ENCODE measurements around the gene GORAB.

GORAB gene

DNA sequence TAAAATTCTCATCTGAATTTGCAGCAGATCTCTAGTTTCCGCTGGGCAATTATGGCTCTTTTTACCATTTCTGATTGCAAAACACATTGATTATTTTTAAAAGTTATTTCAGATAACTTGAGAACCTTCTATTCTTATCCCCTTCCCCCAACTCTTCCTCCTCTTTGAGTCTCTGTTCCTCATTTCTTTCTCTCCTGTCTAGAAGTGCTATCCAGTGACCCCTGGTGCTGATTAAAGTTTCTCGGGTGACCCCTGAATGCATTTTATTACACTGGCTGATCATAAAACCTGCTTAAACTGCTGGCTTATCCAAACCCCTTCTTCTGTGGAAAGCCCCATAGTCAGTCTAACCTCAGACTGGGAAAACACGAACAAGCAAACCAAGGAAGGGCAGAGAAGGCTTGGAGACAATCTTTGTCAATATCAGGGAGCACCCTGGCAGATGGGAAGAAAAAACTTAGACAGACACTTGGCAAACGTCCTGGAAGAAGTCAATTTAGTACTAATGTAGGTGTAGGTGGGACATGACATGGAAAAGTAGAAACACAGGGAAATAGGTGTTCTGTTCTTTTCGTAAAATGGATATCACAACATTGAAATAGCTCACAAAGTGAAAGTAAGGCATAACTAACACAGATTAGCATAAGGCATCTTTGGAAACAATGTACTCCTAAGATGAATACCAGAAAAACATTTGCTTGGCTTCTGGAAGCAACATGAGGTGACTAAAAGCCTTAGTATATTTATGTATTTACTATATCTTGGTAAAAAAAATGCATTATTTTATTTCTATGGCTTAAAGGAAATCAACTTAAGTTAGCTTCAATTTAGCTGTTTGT lies 61.4 kb downstream of the GORAB start:
- DNase-seq: no peak

DNA sequence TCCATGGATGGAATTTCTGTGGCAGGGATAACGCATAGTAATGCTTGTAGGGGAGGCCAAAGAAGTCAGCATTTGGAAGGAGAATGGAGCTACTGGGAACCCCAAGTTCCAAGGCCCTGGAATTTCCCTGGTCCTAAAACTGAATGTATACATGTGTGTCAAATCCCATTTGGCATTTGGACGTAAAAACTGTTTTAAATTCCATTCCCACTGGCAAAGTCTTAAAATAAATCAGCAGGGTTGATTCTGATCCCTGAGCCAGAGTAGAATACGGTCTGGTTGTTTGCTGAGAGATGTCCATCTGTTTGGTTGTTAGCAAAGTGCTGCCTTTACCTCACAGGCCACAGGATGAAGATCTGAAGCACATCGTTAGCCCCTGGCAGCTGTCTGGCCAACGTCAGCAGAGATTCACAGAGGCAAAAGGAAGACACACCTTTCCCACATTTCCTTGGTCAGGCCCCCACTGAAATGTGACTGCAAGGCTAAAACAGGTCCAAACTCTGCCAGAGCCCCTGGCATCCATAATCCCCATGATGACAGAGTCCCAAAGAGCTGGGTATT lies 62.2 kb downstream of the GORAB start:
- no peak for DNase-seq

DNA sequence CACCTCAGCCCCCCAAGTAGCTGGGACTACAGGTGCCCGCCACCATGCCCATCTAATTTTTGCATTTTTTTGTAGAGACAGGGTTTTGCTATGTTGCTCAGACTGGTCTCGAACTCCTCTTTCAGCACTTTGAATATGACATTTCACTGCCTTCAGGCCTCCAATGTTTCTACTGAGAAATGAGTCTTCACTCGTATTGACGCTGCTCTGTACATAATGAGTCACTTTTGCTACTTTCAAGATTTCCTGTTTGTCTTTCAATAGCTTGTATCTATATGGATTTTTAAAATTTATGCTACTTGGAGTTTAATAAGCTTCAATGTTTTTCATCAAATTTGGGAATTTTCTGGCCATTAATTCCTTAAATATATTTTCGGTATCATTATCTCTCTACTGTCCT lies 64.7 kb downstream of the GORAB start:
- DNase-seq: no peak

DNA sequence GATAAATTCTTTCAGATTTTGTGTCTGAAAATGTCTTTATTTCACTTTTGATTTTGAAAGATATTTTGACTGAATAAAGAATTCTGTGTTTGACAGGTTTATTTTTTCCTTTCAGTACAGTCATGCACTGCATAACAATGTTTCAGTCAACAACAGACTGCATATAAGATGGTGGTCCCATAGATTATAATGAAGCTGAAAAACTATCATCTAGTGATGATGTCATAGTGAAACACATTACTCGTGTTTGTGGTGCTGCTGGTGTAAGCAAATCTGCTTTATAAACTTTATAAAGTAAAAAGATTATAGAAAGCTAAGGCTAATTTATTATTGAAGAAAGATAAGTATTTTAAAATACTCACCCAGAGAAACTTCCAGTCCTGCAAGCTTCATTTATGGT lies 66.7 kb downstream of the GORAB start:
- DNase-seq: no peak

DNA sequence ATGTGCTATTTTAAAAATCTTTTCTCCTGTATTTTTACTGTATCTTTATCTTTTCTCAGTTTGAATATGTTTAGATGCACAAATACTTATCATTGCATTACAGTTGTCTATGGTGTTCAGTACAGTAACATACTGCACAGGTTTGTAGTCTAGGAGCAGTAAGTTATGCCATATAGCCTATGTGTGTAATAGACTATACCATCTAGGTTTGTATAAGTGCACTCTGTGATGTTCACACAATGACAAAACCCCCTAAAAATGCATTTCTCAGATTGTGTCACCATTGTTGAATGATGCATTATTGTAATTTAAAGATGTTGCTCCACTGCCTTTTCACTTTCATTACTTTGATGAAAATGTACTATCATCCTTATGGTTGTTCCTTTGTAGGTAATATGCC lies 67.1 kb downstream of the GORAB start:
- peak; percentile 3 for DNase-seq

DNA sequence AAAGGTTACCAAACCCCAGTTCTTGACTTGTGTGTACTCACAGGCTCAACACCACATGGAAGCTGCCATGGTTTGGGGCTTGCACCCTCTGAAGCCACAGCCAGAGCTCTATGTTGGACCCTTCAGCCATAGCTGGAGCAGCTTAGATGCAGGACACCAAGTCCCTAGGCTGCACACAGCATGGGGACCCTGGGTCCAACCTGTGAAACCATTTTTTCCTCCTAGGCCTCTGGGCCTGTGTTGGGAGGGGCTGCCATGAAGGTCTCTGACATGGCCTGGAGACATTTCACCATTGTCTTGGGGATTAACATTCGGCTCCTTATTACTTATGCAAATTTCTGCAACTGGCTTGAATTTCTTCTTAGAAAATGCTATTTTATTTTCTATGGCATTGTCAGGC lies 69.9 kb downstream of the GORAB start:
- DNase-seq: no peak

All from activated CD4-positive, alpha-beta T cell treated with anti-CD3 and anti-CD28 coated beads, Interleukin-10, Interleukin-2, amounts not matched to agents 100 ng/mL and 50 ng/mL, durations not matched to agents 16 hours and 8 hours (primary cell).